NCI-H2029 treated with DMSO at 0.1 percent for 48 hours (cell line): Measurements from ENCODE around the gene ZNF358.

ENCODE experiments used
- DNase-seq: peaks from one replicate; lab custom pipeline; 2025; lab: John Stamatoyannopoulos, UW

Gene ZNF358

DNA sequence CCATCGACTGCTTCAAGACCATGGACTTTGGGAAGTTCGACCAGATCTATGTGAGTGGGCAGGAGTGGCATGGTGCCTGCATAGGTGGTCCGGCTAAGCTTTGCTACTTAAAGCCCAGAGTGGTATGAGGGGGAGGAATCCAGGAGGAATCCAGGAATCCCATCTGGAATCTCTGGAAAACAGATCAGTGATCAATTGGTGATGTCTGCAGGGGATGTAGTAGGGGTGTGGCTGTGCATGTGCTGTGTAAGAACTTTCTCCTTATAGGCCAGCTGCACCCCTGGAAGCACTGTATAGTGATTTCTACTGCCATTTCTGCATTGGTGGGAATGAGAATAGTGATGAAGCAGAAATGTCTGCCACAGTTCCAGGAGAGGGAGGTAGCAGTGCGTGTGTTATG, 43.2 kb downstream of the ZNF358 start:
- DNase-seq, result no peak

DNA sequence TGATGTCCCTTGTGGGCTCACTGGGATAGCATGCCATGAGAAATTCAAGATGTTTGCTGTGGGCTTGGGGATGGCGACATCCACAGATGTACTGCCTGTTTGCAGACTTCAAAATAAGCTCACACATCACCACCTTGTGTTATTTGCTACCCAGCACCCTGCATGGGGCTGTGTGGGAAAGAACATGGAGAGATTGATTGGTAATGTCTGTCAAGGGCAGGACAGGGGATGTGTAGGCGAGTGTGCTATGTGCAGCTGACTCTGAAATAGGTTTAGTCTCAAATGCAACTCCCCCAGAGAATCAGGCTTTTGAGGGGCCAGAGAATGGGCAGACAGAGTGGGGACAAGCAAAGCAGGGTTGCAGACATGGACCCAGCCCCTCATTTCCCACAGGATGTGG, 44.4 kb downstream of the ZNF358 start:
- DNase-seq, result no peak

DNA sequence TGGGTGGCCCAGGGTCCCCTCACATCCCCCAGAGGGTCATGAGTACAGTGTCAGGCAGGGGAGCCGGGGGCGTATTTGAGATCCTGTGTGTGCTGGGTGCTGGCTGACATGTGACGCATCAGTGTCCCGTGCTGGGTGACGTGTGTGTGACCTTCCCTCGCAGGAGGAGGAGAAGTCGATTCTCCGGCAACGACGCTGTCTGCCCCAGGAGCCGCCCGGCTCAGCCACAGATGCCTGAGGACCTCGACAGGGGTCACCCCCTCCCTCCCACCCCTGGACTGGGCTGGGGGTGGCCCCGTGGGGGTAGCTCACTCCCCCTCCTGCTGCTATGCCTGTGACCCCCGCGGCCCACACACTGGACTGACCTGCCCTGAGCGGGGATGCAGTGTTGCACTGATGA, 45.4 kb downstream of the ZNF358 start:
- no peak for DNase-seq

DNA sequence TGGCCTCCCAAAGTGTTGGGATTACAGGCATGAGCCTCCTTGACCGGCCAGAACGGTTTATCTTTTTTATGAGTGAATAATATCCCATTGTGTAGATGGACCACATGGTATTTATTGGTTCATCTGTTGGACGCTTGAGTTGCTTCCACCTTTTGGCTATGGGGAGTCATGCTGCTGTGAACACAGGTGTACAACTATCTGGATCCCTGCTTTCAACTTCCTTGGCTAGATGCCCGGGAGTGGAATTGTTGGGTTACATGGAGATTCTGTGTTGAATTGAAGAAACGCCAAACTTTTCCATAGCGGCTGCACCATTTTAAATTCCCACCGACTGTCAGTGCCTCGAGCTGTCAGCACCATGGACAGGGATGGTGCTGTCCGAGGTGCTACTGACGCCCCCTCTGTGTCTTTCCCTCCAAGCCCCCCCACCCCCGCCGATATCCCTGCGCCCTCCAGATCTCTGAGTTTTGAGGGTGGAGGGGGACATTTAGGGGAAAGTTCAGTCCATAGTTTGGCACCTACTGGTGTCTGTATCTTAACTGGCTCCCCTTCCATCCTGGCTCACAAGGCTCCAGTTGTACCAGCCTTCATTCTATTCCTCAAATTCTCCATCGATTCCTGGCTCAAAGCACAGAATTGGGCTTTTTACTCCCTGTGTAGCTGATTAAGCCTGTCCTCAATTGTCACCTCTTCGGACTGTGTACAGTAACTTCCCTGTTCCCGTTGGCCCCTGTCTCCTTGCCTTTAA, 46.9 kb downstream of the ZNF358 start:
- DNase-seq, result no peak

DNA sequence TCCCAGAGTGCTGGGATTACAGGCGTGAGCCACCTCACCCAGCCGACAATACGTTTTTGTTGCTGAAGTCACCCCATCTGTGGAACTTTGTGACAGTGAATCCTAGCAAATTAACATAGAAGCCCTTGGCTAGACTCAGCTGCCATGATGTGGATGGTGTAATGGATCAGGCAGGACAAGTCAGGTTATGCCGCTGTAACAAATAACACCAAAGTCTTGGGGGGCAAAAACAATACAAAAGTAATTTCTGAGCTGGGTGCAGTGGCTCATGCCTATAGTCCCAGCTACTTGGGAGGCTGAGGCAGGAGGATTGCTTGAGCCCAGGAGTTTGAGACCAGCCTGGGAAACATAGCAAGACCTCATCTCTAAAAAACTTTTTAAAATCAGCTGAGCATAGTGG, 49.0 kb downstream of the ZNF358 start:
- DNase-seq, result no peak

DNA sequence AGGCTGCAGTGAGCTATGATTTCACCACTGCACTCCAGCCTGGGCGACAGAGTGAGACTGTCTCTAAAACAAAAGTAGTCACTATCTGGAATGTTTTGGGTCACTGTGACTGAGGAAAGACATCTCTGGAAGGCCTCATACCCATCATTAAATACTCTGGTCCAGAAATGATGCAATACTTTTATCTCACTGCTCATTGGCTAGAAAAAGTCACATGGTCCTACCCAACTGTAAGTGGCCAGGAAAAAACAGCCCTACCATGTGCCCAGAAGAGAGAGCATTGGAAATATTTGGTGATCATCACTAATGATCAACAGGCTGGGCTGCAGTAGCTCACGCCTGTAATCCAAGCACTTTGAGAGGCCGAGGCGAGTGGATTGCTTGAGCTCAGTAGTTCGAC, 49.4 kb downstream of the ZNF358 start:
- no peak for DNase-seq
